AG08396 (cell line): ENCODE results near the gene MANBA.
"Not testable (repeated sequence)": the region's sequence is repeated elsewhere in the genome, so short reads cannot be mapped to it uniquely, and the experiment has no call there.

Experiments used
- DNase-seq: peaks from one replicate; pipeline ENCODE4 v3.0.0; 2012; ENCODE audit warnings: low spot score, mixed read lengths

The MANBA gene

DNA sequence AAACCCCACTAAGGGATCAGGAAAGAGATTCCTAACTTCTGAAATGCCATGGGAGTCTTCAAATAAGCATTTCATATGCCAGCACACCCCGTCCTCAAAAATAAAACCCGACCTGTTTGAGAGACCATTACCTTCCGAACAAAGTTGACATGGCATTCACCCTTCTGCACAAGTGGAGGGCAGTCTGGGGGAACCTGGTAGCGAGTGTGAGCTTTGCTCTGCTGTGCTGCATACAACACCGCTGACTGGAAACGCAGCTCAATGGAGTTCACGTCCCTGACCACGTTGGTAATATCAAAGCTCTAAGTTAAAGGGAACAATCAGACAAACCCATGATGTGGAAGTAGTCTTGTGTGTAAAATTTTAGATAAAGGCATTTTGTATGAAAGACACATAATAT, 38.0 kb downstream of the MANBA start:
- no peak for DNase-seq

DNA sequence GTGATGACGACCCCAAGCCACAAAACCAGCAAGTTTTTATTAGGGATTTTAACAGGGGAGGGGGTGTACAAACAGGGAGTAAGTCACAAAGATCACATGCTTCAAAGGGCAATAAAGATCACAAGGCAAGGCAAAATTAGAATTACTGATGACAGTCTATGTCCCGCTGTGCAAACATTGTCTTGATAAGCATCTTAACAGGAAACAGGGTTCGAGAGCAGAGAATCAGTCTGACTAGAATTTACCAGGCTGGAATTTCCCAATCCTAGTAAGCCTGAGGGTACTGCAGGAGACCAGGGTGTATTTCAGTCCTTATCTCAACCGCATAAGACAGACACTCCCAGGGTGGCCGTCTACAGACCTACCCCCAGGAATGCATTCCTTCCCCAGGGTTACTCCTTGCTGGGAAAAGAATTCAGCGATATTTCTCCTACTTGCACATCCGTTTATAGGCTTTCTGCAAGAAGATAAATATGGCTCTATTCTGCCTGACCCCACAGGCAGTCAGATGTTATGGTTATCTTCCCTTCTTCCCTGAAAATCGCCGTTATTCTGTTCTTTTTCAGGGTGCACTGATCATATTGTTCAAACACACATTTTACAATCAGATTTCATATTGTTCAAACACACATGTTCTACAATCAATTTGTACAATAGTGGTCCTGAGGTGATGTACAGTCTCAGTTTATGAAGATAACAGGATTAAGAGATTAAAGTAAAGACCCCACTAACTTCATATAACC, 41.8 kb downstream of the MANBA start:
- not testable (repeated sequence) for DNase-seq

DNA sequence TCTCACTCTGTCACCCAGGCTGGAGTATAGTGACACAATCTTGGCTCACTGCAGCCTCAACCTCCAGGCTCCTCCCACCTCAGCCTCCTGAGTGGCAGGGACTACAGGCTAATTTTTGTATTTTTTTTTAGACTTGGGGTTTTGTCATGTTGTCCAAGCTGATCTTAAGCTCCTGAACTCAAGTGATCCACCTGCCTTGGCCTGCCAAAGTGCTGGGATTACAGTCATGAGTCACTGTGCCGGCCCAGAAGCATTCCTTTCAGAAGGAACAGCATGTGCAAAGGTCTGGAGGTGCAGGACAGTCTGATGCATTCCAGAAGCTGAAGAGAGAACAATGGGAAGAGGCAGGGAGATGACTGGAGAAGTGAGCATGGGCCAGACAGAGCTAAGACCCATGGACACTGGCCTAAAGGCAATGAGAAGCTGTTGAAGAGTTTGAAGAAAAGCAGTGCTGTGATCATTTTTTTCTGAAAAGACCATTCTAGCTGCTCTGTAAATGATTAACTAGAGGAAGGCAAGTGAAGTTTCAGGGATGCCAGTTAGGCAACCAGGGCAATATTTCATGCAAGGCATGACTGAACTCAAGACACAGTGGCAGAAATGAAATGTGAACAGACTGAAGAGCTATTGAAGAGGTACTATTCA, 43.2 kb downstream of the MANBA start:
- DNase-seq = no peak

DNA sequence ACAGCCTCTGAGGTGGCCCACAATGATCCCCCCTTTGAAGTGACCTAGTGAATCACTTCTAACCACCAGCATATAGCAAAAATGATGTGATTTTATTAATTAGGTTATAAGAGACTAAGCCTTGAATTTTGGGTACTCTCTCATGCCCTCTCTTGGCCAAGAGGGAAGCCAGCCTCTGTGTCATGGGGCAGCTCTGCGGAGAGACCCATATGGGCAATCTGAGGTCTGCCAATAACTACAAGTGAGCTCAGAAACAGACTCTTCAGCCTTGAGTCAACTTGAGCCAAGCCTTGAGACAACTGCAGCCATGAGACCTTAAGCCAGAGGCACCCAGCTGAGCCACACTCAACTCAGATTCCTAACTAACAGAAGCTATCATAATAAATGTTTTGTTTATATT, 45.7 kb downstream of the MANBA start:
- DNase-seq = no peak

DNA sequence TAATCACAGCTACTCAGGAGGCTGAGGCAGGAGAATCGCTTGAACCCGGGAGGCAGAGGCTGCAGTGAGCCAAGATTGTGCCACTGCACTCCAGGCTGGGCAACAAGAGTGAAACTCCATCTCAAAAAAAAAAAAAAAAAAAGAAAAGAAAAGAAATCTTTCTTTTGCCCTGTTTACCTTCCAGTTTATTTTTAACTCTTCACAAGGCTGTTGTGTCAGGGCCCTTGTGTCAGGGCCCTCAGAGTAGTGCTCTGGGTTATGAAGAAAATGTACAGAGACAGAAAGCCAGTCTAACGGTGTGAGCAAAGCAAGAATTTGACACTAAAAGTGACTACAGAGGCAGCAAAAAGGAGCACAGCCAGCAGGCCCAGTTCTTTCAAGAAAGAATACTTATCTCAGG, 47.0 kb downstream of the MANBA start:
- not testable (repeated sequence) for DNase-seq

DNA sequence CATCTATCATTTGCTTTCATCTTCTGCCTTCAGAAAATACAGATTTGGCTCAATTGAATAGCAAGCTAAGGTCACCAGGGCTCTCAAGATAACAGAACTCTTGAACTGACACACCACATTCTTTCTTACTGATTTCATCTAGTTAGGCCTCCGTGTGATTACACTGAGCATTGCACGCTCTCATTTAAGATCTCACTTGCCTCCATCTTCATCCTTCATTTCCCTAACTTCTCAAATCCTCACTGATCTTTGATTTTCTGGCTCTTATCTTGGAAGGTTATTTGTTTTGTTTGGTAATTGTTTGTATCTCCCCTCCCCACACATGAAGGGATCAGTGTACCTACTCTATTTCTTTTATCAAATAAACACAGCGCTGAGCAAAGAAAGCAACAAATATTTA, 47.7 kb downstream of the MANBA start:
- peak; percentile 57 for DNase-seq

DNA sequence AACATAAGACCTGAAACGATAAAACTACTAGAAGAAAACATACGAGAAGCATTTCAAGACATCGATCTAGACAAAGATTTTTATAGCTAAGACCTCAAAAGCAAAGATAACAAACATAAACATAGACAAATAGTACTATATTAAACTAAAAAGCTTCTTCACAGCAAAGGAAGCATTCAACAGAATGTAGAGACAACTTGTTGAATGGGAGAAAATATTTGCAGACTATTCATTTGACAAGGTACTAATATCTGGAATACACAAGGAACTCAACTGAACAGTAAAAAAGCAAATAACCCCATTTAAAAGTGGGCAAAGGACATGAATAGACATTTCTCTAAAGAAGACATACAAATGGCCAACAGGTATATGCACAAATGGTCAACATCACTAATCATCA, 49.8 kb downstream of the MANBA start:
- DNase-seq = no peak

DNA sequence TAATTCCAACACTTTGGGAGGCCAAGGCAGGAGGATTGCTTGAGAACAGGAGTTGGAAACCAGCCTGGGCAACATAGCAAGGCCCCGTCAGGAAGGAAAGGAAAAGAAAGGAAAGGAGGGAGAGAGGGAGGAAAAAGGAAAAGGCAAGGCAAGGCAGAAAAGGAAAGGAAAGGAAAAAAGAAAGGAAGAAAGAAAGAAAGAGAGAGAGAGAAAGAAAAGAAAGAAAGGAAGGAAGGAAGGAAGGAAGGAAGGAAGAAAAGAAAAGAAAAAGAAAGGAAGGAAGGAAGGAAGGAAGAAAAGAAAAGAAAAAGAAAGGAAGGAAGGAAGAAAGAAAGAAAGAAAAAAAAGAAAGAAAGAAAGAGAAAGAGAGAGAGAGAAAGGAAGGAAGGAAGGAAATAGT, 51.7 kb downstream of the MANBA start:
- not testable (repeated sequence) for DNase-seq

DNA sequence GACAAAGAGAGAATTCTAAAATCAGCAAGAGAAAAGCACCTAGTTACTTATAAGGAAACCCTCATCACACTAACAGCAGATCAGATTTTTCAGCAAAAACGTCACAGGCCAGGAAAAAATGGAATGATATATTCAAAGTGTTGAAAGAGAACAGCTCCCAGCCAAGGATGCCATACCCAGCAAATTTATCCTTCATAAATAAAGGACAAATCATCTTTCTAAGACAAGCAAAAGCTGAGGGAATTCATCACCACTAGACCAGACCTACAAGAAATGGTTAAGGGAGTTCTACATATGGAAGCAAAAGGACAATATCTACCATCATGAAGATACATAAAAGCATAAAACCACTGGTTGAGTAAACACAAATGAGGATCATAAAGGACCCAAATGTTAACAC, 53.6 kb downstream of the MANBA start:
- DNase-seq = no peak

DNA sequence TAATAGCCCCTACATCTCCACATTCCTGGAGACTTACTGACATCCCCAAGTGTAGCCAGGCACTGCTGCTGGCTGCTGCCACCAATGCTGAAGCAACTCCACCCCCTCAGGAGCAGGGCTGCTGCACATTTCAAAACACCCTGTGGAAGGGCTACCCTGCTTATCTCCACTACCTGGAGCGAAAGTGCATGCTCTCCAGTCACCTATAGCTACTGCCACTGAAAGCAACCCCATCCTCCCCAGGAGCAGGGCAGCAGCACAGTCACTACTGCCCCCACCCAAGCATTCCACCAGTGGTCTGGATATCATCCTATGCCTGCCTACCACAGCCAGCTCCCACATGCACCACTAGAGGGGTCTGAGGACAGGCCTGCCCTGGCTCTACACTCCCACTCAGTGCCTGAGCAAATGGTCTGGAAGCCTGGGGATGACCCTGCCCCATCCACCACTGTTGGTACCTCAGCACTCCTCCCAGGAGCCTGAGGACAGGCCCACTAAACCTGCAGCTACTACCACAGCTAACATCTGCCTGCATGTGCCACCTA, 55.3 kb downstream of the MANBA start:
- no peak for DNase-seq

DNA sequence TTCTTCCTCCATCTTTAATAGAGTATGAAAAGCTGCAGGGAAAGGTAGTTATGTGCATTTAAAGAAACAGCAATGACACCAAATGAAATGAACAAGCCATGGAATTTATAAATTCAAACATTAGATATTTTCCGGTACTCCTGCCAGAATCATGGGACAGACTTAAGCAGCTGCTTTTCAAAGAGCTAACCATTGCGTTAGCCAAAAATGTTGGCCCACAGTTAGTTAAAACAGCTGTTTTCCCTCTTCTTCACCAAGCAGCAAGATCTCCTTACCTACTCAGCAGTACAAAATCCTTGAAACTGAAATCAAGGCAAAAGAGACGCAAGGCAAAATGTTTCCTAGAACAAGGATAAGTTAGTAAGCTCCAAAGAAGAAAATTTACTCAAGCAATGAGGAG, 64.0 kb downstream of the MANBA start:
- no peak for DNase-seq

DNA sequence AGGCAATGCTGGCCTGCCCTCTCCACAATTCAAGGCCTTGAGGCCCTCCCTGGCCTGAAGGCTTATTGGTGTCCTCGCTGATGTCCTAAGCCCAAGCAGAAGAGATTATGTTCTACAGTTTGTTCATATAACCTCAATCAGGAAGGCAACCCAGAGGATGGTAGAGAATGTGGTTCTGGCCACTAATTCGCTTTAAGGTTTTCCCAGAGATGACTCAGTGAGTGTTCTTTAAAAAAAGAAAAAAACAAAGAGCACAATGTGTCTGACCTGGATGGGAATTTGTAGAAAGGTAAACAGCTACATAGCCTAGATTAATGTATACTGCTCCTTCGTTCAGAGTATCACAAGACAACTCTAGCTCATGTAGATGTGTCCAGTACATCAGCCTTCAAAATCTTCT, 66.0 kb downstream of the MANBA start:
- DNase-seq = no peak

DNA sequence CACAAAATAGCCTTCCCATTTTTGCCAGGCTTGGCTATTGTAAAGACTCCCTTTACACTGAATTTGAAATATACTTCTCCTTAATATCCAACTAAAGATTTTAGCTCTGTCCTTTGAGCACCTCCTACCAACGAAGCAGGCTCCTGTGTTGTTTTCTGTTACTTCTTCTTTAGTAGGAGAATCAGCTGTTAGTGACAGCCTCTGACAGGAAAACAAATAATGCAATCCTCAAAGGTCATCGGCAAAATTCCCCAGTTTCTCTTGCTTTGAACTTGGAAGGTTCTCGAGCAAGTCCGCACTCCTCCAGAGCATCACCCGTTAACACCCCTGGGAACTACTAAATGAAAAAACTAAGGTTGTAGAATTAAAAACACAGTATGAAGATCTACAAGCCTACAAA, 66.9 kb downstream of the MANBA start:
- DNase-seq = no peak

DNA sequence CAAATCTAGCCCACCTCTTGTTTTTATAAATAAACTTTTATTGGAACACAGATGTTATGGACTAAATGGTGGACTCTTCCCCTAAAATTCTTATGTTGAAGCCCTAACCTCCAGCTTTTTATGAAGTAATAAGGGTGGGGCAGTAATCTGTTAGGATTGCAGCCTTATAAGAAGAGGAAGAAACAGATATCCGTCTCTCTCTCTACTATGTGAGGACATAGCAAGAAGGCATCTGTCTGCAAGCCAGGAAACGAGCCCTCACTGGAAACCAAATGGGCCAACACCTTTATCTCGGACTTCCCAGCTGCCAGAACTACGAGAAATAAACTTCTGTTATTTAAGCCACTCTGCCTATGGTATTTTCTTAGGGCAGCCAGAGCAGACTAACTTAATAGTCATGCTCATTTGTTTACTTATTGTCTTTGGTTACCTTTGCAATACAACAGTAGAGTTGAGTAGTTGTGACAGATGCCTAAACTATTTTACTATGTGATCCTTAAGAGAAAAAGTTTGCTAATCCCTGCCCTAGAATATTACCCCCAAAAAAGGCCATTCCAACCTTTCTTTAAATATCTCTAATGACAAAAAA, 67.4 kb downstream of the MANBA start:
- no peak for DNase-seq

DNA sequence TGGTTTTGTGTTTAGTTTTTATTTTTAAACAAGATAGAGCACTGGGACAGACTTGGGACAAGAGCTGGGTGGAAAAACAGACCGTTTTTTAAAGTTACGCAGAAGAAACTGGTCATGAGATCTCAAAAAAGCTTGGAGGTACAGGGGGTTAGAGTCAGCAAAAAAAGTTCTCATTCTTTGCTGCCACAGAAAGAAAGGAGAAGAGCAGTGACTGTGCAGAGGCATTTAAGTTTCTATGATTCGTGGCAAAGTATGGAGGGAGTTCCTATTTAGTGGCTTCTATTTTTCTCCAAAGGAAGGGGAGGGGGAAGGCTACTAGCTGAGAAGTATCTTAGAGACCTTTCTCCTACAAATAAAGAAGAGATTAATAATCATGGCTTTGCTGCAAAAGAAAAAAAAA, 68.3 kb downstream of the MANBA start:
- no peak for DNase-seq

DNA sequence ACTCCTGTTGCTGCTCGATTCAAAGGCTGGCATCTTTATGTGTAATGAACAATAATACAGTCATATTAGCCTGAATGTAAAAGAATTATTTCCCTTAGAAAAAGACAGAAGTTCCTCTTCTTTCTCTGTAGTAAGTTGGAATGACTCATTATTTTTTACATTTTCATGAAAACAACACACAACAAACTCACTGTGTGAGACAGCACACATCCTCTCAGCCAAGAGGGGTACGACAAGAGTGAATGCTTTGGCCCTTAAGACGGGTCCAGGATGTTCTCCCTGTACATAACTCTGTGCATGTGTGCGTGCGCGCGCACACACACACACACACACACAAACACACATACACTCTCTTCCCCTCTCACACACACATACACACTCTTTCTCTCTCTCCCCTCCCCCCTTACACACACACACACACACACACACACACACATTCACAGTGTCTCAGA, 72.8 kb downstream of the MANBA start:
- no peak for DNase-seq

DNA sequence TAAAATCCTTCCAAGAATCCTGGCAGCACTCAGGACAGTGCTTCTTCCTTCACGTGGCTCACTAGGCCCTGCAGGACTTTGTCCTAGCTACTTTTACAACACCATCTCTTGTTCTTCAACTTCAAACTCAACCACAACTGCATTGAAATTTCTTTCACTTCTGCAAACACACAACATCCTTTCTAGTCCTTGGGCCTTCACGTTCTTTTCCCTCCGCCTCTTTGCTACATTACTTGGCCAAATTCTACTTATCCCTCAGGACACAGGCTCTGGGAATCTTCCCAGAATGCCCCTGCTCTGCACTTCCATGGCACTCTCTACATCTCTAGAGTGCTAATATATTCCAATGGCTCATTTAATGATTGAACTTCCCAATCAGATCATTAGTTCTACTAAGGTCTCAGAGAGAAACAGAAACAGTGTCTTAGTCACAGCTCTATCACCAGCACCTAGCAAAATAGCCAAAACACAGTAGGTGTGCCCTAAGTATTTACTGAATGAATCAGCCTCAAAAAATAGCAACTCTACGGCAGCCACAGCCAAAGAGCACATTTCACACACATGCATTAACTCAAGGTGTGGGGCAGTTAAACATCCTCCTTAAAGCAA, 73.3 kb downstream of the MANBA start:
- DNase-seq = no peak

DNA sequence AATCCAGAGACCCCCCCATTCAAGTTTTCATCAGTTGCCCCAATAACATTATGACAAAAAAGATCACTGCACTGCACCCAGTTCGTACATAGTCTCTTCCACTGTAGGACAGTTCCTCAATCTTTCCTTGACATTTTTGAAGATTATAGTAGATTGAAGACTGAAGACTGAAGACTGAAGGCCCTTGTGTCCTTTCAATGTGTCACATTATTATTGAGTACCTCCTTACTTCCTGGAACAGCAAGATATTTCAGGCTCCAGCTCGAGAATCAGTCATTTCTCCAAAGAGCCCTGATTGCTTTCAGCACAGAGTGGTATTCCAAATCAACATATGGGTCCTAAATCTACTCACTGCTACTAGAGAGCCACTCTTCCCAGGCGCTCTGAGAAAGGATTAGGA, 75.0 kb downstream of the MANBA start:
- no peak for DNase-seq

DNA sequence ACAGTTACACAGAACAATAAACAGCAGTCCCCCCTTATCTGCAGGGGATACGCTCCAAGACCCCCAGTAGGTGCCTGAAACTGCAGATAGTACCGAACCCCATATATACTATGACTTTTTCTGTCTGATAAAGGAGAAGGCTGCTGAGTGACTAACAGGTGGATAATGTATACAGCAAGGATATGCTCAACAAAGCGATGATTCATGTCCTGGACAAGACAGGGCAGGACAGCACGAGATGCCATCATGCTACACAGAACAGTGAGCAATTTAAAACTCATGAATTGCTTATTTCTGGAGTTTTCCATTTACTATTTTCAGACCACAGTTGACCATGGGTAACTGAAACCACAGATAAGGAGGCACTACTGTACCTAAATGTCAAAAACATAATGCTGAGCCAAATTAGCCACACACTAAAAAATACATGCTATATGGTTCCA, 76.1 kb downstream of the MANBA start:
- peak; percentile 39 for DNase-seq

DNA sequence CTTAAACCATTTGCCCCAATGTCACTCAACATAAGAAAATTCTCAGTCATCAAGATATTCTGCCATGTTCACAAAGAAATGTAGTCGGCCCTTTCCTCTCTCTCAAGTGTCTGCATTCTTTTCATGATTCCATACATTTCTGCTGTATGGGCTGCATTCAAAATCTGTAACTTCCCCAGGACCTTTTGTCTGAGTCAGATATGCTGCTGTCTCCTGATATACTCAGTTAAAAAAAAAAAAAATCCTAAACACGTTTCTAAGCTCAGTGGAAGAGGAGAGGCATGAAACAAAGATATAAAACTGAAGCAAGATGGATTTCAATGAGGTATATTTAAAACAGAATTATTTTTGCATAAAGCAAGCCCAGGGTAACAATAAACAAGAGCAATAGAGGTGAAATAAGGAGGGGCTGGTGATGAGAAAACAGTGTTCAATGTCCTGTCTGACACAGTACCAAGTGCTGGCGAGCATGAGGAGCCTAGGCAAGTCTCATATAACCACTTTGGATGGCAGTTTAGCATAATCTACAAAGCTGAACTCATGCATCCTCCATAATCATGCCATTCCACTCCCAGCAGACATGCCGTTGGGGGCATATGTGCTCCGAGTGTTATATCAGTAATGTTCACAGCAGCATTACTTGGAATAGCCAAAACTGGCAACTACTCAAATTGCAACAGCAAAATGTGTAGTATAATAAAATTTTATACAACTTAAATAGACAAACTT, 76.7 kb downstream of the MANBA start:
- DNase-seq = no peak

DNA sequence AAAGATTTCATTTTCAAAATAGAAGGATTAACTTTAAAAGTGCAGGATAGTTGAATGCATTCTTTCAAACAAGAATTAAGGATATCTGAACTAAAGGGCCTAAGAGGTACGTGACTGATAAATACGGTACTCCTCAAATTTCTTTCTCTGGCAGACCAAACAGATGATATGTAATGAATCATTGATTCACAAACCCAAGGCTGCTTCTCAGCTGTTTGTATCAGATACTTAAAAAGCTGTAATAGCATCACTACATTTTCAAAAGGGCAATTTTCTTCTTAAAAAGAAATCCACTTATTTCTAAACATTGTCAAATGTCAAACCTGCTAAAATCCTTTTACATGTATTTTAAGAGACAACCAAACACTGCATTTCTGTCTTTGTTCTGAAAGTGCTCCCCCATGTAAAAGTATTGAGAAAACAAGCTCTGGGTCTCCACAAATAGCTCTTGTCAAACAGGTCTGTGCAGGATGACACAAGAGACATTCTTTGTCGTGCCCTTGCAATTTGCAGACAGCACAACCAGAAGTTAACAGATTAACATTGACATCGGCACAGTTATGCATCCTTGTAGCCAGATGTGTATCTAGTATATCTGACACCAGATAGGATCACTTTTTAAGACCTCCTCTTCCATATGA, 82.0 kb downstream of the MANBA start:
- no peak for DNase-seq

DNA sequence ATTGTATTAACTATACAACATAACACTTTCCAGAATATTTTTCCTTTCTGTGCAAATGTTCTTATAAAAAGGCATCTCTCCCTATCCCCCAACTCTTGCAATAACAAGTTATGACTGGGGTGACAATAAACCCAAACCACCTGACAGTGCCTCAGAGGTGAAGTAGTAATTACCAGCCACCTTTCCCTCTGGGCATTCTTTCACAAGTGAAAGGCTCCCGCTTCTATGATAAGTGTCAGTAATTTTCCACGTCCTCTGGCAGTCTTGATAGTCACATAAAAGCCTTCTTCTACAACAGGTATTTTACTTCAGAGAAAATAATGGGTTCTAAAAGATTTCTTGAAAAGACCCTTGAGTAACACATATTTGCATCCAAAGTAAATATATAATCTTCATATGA, 82.7 kb downstream of the MANBA start:
- DNase-seq = no peak
